SH-SY5Y (cell line): Measurements from ENCODE around the gene PPFIA4.

ENCODE experiments used
- GATA2 ChIP-seq: IDR thresholded peaks from 2 replicates; pipeline ENCODE4 v1.6.1; 2011; ENCODE audit warnings: mild to moderate bottlenecking, low read depth, low read length
- GATA3 ChIP-seq: IDR thresholded peaks from 2 replicates; pipeline ENCODE4 v1.6.1; 2011; ENCODE audit warnings: low read depth, mild to moderate bottlenecking, low read length, moderate library complexity

Gene PPFIA4

GRCh38 chr1:203121186-203122015 is 95.1 kb downstream of the PPFIA4 start:
- TF ChIP-seq GATA3 (no peak), GATA2 (no peak)

DNA sequence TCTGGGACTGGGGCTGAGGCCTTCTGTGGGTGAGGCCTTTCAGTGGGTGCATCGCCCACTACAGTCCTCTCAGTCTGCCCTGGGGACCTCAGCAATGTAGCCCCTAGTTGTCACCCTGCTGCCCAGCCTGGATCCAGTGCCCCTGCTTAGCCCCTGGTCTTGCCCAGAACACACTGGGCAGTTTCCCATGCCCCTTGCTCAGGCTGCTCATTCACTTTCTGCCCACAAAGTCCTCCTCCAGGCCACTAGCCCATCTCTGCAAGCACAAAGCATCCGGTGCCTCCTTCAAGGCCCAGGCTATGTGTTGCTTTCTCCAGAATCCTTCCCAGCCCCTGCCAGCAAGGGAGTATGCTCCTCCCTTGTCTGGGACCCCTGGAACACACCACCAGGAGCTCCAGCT is 95.9 kb downstream of the PPFIA4 start:
- TF ChIP-seq GATA3 (no peak), GATA2 (no peak)

DNA sequence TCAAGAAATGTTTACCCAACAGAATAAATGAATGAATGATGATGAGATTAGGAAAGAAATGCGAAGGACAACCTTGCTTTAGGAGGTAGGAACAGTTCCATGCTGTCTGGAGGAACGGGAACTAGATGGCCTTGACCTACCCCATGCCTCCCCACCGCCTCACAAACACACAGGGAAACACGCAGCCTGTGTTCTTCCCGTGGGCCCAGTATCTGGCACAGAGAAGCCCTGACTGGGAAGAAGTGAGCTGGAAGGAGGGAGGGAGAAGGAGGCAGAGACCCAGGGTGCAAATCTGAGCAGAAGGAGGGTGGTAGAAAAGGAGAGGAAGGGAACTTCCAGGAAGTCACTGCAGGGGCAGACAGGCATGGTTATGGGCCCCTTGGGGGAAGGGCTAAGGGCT is 97.7 kb downstream of the PPFIA4 start:
- TF ChIP-seq GATA3 (no peak), GATA2 (no peak)

GRCh38 chr1:203124546-203125317 is 98.4 kb downstream of the PPFIA4 start:
- no peak for TF ChIP-seq GATA3
- no peak for TF ChIP-seq GATA2

GRCh38 chr1:203126151-203126865 is 100.0 kb downstream of the PPFIA4 start:
- no peak for TF ChIP-seq GATA3
- TF ChIP-seq GATA2: no peak

DNA sequence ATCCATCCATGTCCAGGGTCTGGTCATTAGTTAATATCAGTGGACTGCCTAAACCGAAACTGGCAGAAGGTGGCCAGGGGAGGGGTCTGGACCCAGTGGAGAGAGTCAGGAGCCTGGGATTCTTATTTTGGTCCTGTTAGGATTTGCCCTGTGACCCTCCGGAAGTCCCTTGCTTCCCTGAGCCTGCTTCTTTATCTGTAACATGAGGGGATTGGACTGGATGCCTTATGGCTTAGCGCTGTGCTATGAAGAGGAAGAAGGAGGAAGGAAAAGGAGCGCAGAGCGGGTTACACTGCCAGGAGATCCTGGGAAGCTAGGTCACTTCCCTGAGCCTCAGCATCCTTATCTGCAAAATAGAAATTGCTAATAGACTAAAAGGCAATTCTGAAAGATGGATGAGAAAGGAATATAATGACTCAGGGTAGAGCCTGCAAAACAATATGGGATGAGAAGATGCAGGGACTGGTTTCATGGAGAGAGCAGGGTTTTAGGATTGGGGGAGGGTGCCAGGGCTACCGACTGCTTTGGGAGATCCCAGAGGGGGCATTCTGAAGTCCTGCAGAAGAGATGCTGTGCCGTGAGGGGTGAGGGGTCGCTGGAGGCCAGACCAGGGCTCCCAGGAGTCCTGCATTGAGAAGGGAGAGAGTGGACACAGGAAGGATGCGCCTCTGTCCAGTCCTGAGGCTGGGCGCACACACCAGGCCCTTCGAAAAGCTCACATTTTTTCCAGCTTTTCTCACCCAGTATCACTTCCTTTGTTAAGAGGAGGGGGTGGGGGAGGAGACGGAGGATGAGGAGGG is 100.8 kb downstream of the PPFIA4 start:
- TF ChIP-seq GATA3 (no peak), GATA2 (no peak)

DNA sequence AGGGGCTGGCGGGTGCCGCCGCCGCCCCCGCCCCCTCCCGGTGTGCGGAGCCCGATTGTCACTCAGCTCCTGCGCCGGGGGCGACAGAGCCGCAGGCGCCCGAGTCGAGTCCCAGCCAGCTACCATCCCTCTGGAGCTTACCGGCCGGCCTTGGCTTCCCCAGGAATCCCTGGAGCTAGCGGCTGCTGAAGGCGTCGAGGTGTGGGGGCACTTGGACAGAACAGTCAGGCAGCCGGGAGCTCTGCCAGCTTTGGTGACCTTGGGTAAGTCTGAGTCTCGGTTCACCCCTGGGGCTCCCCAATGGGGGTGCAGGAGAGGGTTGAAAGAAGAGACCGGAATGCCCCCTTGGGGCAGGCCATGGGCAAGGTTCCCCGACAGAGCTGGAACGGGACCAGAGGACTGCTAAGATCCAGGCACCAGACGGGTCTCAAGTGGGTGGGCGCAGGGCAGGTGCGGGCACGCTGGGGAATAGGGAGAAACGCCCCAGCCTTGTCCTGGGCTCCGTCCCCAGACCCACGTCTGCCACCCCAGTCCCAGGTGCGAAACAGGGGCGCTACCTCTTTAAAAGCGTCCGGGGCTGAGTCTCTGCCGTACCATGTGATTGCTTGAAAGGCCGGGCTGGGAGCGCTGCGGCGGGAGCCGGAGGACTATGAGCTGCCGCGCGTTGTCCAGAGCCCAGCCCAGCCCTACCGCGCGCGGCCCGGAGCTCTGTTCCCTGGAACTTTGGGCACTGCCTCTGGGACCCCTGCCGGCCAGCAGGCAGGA is 101.6 kb downstream of the PPFIA4 start, which contains the start of gene ADORA1:
TSS of gene ADORA1 (plus strand) at position 61 of the 765 bp plus-strand sequence. CDS start 1,116 bp downstream, outside the sequence.
- TF ChIP-seq GATA2: no peak
- no peak for TF ChIP-seq GATA3

DNA sequence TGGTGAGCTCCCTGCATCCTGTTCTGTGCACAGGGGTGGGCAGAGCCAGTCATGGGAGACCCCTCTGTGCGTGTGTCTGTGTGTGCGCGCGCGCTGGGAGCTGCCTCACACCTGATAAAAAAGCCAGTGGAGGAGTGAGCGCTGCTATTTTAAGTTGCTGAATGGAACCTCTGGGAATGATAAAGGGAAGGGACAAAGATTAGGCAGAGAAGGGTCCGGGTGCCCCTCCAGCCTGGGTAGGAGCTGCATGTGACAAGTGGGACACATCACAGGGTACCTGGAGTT is 102.1 kb downstream of the PPFIA4 start:
- TF ChIP-seq GATA3 (no peak), GATA2 (no peak)
